ENCODE results near the gene KCNH1.

- TF ChIP-seq GATA3 (IDR thresholded peaks at IDR 0.05; ENCODE audit: low read depth, low read length), result no peak
- no peak for TF ChIP-seq GATA2 (IDR thresholded peaks at IDR 0.05; ENCODE audit: low read depth, low read length)
Measured at GRCh38 chr1:211092955-211093354, 41.0 kb downstream of the KCNH1 start.
